Muscle layer of duodenum (tissue), 2 donors: ENCODE results near the gene SPG21.

ENCODE experiments used
- H3K27ac ChIP-seq: one replicate; pipeline ENCODE4 v1.7.0; 2013; ENCODE audit warnings: mild to moderate bottlenecking, low read length
- H3K27me3 ChIP-seq: one replicate; pipeline ENCODE4 v1.7.0; 2013; ENCODE audit warnings: low read depth, mild to moderate bottlenecking, control low read depth, low read length
- H3K36me3 ChIP-seq, 2 donors: one replicate each; pipeline ENCODE4 v1.7.0; 2013; ENCODE audit warnings: low read length in 2 of 2, control low read depth in 1 of 2, mild to moderate bottlenecking in 1 of 2; ENCODE audit not compliant: insufficient read depth in 2 of 2, control insufficient read depth in 1 of 2
- H3K4me1 ChIP-seq, 2 donors: one replicate each; pipeline ENCODE4 v1.7.0; 2013; ENCODE audit warnings: low read length in 2 of 2, mild to moderate bottlenecking in 2 of 2, control low read depth in 1 of 2, moderate library complexity in 1 of 2; ENCODE audit not compliant: insufficient read depth in 2 of 2, control insufficient read depth in 1 of 2
- H3K4me3 ChIP-seq, 2 donors: one replicate each; pipeline ENCODE4 v1.7.0; 2013; ENCODE audit warnings: low read length in 2 of 2, low read depth in 1 of 2, mild to moderate bottlenecking in 1 of 2
- H3K9me3 ChIP-seq, 2 donors: one replicate each; pipeline ENCODE4 v1.7.0; 2013; ENCODE audit warnings: low read length in 2 of 2, control low read depth in 1 of 2, mild to moderate bottlenecking in 1 of 2; ENCODE audit not compliant: control insufficient read depth in 1 of 2
- donor health status: healthy.

The SPG21 gene

DNA sequence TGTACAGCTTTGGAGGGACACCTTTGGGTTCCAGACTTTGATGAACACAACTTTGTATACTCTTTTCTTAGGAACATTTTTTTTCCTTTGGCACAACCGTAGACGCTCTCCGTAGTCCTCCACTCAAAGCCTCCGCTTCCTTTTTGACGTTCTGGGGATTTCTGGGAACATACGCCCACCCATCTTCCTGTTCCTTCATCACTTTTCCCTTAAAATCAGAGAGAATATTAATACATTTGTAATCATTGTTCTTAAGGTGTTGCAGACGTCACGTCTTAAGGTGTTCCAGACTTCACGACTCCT lies 405 bp upstream of the SPG21 start:
- H3K4me1 ChIP-seq: peaks cover 0 to 16% of the 10 kb centered on the region in 2 donors
- H3K27ac ChIP-seq: peak overlapping the region; percentile 81
- H3K27me3 ChIP-seq: no peaks in the 10 kb centered on the region
- no peaks in the 10 kb centered on the region for H3K9me3 ChIP-seq
- H3K4me3 ChIP-seq: peak overlapping the region; percentile 67 to 85
- peaks cover 0 to 3% of the 10 kb centered on the region in 2 donors for H3K36me3 ChIP-seq

DNA sequence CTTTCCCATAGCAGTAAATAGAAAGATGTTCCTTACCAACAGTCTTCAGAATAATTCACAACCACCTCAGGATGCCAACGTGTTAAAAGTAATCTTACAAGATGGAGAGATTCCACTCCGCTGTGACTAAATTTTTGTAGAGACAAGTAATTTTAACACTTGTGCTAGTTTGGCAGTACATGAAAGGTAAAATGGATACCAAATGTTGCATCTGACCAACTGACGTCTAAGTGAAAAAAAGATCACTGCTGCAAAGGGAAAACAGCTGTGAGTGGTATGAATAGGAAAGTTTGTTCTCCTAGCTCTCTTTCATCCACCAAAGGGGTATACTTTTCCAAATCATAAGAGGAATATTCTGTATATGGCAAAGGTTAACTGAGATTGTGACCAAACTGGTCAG lies 2.6 kb downstream of the SPG21 start:
- no peaks in the 10 kb centered on the region for H3K27me3 ChIP-seq
- H3K4me3 ChIP-seq: no peak overlapping the region
- peaks cover 0 to 3% of the 10 kb centered on the region in 2 donors for H3K36me3 ChIP-seq
- no peak overlapping the region for H3K27ac ChIP-seq
- peaks cover 0 to 13% of the 10 kb centered on the region in 2 donors for H3K4me1 ChIP-seq
- no peaks in the 10 kb centered on the region for H3K9me3 ChIP-seq

DNA sequence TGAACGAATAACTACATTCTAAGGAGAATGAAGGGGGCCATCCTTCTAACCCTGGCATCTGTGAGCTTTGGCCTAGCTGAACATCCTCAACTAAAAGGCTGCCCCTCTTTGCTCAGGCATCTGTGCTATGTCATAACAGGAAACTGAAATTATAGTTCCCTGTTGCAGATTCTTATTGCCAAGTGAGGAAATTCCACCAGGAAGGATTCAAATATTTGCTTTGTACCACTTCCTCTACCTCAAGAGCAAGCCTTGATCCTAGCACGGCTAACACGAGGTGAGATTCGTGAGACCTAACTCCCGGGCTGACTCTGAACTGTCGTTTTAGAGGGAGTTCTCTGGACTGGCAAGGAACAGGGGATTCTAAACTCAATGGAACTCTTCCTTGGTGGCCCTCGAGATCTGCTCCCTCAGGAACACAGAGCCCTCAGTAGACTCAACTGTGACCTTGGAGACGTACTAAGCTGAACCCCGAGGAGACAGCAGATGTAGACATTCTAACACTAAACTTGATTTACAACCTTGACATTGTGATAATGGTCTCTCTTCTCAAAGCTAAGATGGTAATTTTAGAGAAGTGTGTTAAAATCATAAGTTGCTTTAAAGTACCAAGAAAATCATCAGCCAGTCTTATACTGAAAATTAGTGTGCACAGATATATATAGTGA lies 4.2 kb downstream of the SPG21 start:
- peak overlapping the region; percentile 2 for H3K27ac ChIP-seq

DNA sequence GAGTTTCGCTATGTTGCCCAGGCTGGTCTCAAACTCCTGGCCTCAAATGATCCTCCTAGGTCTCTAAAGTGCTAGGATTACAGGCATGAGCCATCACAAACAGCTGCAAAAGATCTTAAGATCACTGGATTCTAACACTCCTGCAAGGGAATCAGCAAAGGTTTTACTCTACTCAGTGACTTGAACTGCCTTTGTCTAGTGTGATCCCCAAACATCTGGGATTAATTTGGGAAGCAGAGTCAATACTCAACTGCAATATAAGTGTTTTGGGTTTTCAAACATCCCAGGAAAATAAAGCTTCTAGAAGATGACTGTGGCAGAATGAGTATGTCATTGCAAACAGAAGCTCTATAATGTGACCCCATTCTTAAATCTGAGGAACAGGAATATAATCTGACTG lies 7.2 kb downstream of the SPG21 start:
- H3K27me3 ChIP-seq: no peaks in the 10 kb centered on the region
- H3K9me3 ChIP-seq: no peaks in the 10 kb centered on the region
- H3K36me3 ChIP-seq: peaks cover 13 to 15% of the 10 kb centered on the region in 2 donors
- no peak overlapping the region for H3K27ac ChIP-seq
- H3K4me3 ChIP-seq: no peak overlapping the region
- no peaks in the 10 kb centered on the region for H3K4me1 ChIP-seq

More for the DNA sequence above, 4.2 kb downstream of the SPG21 start:
- H3K27me3 ChIP-seq: no peaks in the 10 kb centered on the region
- peak overlapping the region in 1 of 2 donors; percentile 8 for H3K4me3 ChIP-seq
- H3K9me3 ChIP-seq: no peaks in the 10 kb centered on the region
- peaks cover 0 to 3% of the 10 kb centered on the region in 2 donors for H3K36me3 ChIP-seq
- H3K4me1 ChIP-seq: peaks cover 0 to 11% of the 10 kb centered on the region in 2 donors

DNA sequence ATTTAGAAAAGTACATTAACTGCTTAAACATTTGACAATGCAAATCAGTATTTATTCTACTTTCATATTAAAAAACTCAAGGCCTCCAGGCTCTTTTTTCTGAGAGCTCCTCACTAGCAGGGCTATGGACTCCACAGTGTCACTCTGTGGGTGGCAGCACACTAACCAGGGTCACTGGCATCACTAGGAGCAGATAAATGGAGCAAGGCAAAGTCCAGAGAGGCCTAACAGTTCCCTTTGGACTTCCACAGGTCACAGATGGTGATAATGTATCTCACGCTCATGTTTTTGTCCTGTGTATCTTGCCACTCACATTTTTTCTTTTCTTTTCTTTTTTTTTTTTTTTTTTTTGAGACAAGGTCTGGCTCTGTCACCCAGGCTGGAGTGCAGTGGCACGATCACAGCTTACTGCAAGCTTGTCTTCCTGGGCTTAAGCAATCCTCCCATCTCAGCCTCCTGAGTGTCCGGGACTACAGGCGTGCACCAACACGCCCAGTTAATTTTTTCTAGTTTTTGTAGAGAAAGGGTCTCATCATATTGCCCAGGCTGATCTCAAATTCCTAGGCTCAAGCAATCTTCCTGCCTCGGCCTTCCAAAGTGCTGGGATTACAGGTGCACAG lies 7.8 kb downstream of the SPG21 start:
- H3K27me3 ChIP-seq: no peaks in the 10 kb centered on the region
- no peaks in the 10 kb centered on the region for H3K9me3 ChIP-seq
- H3K4me3 ChIP-seq: no peak overlapping the region
- H3K27ac ChIP-seq: no peak overlapping the region
- no peaks in the 10 kb centered on the region for H3K4me1 ChIP-seq
- H3K36me3 ChIP-seq: peaks cover 13 to 20% of the 10 kb centered on the region in 2 donors

DNA sequence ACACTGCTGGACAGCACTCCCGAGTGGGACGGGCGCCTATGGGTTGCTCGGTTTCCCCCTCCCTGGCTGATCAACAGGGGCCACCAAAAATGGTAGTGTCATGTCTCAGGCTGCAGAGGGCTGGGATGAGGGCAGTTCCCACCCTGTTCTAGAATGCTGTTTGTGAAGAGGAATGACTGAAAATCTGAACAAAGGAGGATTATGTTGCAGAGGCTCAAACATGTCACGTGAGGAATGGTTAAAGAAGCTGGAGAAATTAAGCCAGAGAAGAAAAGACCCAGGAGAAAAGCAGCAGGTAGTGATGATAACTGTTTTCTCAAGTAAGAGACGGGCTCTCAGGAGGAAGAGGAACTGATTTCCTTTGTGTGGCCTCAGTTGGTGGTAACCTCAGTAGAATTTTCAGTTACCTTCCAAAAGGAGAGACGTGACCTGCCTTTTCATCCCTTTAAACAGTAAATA lies 10.4 kb downstream of the SPG21 start:
- Histone ChIP-seq H3K27ac (no peak overlapping the region), H3K4me1 (no peaks in the 10 kb centered on the region), H3K9me3 (no peaks in the 10 kb centered on the region), H3K4me3 (no peak overlapping the region), H3K36me3 (peaks cover 18 to 42% of the 10 kb centered on the region in 2 donors), H3K27me3 (no peaks in the 10 kb centered on the region)

DNA sequence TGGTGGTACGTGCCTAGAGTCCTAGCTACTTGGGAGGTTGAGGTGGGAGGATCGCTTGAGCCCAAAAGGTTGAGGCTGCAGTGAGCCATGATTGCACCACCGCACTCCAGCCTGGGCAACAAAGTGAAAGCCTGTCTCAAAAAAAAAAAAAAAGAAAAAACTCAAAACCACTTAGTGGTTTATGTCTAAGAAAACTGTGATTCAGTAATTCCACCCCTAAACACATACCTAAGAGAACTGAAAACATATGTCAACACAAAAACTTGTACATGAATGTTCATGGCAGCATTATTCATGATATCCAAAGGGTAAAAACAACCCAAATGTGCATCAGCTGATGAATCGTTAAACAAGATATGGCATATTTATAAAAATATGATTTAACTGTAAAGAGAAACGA lies 14.3 kb downstream of the SPG21 start:
- Histone ChIP-seq H3K4me1 (no peaks in the 10 kb centered on the region), H3K36me3 (peaks cover 32 to 66% of the 10 kb centered on the region in 2 donors), H3K4me3 (no peak overlapping the region), H3K27ac (no peak overlapping the region), H3K27me3 (no peaks in the 10 kb centered on the region), H3K9me3 (no peaks in the 10 kb centered on the region)

DNA sequence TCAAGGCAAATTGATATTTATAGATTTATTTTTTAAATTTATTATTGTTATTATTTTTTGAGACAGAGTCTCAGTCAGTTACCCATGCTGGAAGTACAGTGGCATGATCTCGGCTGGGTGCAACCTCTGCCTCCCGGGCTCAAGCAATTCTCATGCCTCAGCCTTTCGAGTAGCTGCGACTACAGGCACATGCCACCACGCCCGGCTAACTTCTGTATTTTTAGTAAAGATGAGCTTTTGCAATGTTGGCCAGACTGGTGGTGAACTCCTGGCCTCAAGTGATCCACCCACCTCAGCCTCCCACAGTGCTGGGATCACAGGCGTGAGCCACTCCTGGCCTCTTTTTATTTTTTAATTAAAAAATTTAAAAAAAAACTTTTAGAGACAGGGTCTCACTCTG lies 19.0 kb downstream of the SPG21 start:
- Histone ChIP-seq H3K4me3 (no peak overlapping the region), H3K27ac (no peak overlapping the region), H3K9me3 (no peaks in the 10 kb centered on the region), H3K36me3 (peaks cover 36 to 65% of the 10 kb centered on the region in 2 donors), H3K27me3 (no peaks in the 10 kb centered on the region), H3K4me1 (no peaks in the 10 kb centered on the region)

DNA sequence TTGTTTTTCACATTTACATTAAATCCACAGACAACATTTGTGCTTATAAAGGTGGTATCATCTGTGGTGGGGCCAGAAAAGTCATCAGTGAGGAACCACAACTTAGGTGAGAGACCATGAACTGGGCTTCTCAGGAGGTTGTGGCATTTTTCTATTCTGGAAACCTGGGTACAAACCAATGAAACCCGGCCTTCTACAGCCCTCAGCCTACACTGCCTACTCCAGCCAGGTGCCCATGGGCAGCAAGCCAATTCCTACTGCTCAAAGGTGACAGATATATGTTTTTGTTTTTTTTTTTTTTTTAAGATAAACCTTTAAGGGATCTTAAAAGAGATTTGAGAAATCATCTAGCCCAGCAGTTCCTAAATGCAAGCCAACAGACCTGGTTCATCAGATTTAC lies 20.3 kb downstream of the SPG21 start:
- Histone ChIP-seq H3K27me3 (no peaks in the 10 kb centered on the region), H3K9me3 (no peaks in the 10 kb centered on the region), H3K4me1 (no peaks in the 10 kb centered on the region), H3K4me3 (no peak overlapping the region), H3K27ac (no peak overlapping the region), H3K36me3 (peaks cover 43 to 66% of the 10 kb centered on the region in 2 donors)

DNA sequence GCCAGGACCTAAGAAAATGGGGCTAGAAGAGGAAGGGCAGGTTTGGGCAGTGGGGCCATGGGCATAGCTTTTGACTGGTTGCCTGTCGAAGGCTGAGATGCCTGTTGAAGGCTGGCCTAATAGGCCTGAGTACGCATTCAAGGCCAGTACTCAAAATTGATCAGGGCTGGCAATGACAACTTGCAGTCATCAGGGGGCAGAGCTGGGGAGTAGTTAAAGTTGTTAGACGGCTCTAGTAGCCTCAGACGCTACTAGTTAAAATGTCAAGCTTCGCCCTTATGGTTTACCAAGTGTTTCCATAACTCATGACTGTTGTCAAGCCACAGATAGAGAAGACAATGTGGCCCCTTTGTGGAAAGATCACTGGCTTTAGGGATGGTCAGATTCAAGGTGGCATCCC lies 28.7 kb downstream of the SPG21 start:
- Histone ChIP-seq H3K27me3 (no peaks in the 10 kb centered on the region), H3K4me1 (no peaks in the 10 kb centered on the region), H3K9me3 (no peaks in the 10 kb centered on the region), H3K27ac (no peak overlapping the region), H3K36me3 (peaks cover 64 to 90% of the 10 kb centered on the region in 2 donors), H3K4me3 (no peak overlapping the region)

DNA sequence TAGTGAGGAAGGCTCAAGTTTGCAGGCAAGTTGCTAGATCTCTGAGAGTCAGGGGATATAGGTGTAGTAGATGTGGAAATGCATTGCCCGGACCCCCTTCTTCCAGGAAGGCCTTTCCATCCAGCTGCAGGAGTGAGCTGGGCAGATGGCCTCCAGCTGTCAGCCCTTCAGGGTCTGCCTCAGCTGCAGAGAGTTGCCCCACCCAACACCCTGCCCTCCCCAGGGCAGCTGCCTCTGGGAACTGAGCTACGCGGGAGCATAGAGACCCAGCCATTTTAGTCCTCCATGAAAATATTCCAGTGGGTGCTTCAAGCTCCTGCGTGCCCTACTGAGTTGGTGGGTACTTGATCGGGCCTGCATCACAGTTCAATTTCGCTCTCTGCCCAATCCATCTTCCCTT lies 29.6 kb downstream of the SPG21 start:
- Histone ChIP-seq H3K4me3 (no peak overlapping the region), H3K27ac (no peak overlapping the region), H3K9me3 (no peaks in the 10 kb centered on the region), H3K4me1 (no peaks in the 10 kb centered on the region), H3K36me3 (peaks cover 67 to 92% of the 10 kb centered on the region in 2 donors), H3K27me3 (no peaks in the 10 kb centered on the region)

DNA sequence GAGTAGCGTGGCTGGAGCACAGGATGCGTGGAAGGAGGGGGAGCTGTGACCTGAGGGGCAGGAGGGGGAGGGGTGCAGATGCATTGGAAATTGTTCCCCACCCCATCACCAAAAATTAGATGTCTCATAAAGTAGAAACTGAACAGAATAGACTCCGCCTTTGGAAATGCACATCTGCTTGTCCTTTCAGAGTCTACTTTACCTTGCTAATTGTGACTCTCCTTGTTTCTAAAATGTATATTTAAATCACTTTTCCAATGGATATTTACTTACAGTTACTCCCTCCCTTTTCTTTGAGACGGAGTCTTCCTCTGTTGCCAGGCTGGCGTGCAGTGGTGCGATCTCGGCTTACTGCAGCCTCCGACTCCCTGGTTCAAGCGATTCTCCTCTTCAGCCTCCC lies 30.6 kb downstream of the SPG21 start:
- Histone ChIP-seq H3K4me3 (no peak overlapping the region), H3K9me3 (no peaks in the 10 kb centered on the region), H3K4me1 (no peaks in the 10 kb centered on the region), H3K27ac (no peak overlapping the region), H3K27me3 (no peaks in the 10 kb centered on the region), H3K36me3 (peaks cover 58 to 84% of the 10 kb centered on the region in 2 donors)
